GM18951 (cell line): ENCODE measurements around the gene HOXC5.
"Not testable (repeated sequence)": the region's sequence is repeated elsewhere in the genome, so short reads cannot be mapped to it uniquely, and the experiment has no call there.

Experiments
- POLR2A ChIP-seq: IDR thresholded peaks from 4 replicates; pipeline ENCODE4 v1.6.1; 2011; ENCODE audit warnings: mild to moderate bottlenecking; ENCODE audit not compliant: insufficient read length, insufficient read depth; ENCODE audit errors: extremely low read depth
- in situ Hi-C: fragments of 300-500 bp; cut with MboI; formaldehyde crosslinking; loops from one replicate; pipeline ENCODE4 v1.12.0; 2022; ENCODE audit warnings: low sequenced_read_pairs, mixed read lengths, inconsistent platforms; ENCODE audit not compliant: unreplicated experiment

The HOXC5 gene

DNA sequence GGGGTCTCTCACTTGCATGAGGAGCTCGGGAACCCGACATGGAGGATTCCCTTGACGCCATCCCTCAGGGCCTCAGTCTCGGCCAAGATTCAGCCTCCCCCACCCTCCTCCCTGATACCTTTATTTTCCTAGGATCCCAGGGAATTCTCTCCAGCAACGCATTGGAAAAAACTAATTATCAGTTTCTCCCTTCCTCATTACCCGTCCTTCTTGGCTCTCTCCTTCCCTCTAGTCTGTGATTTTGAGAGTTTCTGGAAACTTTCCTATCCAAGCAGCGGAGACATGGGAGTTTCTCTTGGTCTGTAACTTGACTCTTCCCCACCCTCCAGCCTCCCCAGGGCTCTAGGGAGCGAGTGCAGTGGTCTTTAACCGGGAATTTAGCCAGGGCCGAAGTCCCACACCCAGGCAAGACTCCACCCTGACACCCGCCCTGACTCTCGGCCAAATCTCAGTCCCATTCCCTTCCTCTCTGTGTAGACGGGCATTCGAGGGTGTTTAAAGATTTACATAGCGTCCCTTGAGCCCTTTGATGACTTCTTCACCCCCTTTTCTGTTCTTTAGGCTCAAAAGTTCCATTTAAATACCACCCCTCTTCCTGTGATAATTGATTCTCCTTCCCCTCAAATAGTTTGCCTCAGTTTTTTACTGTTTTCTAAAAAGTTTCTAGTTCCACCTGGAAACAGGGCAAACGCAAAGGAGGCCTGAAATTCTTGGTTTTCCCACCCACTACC is 6.7 kb downstream of the HOXC5 start:
- in situ Hi-C loops = no loop called here
- TF ChIP-seq POLR2A = no peak

GRCh38 chr12:54040148-54040494 is 7.3 kb downstream of the HOXC5 start:
- in situ Hi-C loops = no loop called here
- no peak for TF ChIP-seq POLR2A

DNA sequence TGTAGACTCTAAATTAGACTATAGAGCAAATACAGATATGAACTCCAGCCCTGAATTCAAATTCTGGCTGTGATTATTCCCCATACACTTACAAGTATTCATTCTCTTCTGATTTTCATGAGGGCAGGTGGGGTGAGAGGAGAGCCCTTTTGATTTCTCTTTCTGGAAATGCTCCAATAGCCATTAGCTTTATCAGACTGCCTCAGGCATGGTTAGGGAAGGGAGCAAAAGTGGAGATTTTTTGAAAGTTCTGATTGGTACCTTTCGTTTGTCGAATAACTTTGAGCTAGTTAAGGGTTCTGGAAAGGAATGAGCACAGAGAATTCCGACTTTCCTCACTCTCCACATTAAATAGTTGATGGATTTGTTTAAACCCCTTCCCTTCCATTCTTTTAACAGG is 7.8 kb downstream of the HOXC5 start:
- in situ Hi-C loops = no loop called here
- TF ChIP-seq POLR2A = no peak

DNA sequence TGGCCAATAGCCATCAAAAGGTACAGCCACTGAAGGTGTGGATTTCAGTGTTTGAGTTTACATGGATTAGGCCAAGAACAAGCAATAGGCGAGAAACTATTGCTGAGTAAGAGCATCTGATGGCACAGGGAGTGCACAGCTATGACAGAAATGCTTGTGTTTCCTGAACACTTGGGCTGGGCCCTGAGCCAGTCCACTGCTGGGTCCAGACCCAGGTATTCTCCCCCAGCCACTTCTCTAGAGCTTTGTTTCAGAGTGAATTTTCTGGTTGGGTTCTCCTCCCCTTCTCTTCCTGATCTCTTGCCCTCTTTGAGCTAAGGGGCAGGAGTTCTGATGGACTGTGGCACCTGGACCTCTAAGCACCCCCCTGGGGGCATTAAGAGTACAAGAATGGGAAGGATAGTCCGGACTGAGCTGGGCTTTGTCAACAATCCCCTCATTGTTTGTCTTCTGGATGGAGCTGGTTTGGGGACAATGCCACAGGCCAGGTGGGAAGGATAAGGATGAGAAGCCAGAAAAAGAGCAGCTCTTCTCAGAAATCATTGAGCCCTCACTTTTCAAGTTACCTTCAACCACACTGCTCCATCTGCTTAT is 8.3 kb downstream of the HOXC5 start:
- TF ChIP-seq POLR2A = no peak
- in situ Hi-C loops = no loop called here

DNA sequence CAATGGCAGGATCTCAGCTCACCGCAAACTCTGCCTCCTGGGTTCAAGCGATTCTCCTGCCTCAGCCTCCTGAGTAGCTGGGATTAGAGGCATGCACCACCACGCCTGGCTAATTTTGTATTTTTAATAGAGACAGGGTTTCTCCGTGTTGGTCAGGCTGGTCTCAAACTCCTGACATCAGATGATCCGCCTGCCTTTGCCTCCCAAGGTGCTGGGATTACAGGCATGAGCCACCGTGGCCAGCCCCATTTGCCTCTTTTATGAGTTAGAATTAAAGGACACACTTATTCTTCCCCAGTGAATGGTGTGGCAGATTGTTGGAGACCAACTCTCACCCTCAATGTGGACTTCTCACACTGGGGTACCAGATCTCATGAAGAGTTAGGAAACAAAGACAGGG is 9.2 kb downstream of the HOXC5 start:
- in situ Hi-C loops = not testable (repeated sequence)

DNA sequence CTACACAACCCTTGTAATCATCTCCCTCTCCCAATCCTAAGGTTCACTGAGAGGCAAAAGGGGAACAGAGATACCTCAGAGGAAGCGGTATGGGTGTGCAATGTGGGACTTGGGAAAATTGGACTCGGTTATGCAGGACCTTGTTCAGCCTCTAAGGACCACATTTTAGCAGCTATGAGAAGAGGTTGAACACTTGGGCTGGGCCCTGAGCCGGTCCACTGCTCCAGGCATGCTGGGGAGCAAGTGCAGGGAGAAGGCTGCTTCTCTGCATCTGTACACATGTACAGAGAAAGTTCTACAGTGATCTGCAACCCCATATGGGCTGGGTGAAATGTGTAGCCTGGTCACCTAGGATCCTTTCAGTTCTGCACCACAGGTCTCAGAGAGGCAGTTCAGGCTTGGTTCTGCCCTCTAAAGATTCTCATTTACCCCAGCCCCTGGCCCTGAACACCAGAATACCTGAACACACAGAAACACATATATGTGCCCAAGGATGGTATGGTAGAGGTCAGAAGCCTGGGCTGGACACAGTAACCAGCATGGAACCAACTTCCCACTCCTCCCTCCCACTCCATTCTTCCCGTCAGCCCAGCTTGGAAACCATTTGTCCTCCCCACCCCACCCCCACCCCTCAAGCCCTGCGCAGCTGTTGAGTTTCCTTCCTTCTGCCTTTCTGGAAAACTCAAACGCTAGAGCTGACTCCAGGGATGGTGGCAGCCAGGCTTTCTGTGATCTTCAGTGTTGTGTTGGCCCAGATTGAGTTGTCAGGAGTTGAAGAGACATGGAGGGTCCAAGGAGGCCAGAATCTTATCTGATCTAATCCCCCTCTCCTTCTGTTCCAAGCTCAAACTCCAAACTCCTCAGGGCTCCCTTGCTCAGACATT is 10.4 kb downstream of the HOXC5 start:
- in situ Hi-C loops = no loop called here
- TF ChIP-seq POLR2A = no peak

DNA sequence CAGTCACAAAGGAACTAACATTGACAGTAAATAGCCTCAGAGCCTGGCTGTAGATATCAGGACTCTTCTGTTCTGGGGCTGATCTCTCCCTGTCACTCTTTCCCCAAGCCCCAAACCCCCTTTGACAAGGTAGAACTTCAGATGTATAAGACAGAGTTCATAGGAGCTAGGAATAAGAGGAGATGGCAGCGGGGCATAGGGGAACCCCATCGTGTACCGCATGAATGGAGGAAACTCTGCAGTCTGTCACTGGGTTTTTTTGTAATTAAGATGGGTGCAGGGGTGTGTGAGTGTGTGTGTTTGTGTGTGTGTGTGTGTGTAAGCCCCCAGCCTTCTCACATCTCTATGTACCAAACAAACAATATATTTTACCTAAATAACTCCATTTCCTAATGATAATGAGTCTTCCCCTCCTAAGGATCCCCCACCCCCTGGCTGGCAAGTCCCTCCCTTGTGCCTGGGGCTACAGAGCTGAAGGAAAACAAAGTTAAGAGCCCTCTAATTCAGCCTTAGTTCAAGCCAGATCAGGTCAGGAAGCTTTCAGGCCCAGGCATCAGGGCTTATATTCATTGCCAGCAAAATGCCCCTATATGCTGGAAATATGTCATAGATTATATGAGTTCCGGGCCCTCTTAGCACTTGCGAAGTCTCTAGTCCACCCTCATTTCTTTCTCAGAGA is 11.7 kb downstream of the HOXC5 start:
- no peak for TF ChIP-seq POLR2A
- in situ Hi-C loops = no loop called here

- in situ Hi-C loops = no loop called here
- TF ChIP-seq POLR2A = no peak
Observed at GRCh38 chr12:54045401-54045800, 12.6 kb downstream of the HOXC5 start.

GRCh38 chr12:54045868-54046521 is 13.1 kb downstream of the HOXC5 start:
- in situ Hi-C loops = no loop called here

GRCh38 chr12:54046809-54047159 is 13.9 kb downstream of the HOXC5 start:
- TF ChIP-seq POLR2A = no peak
- in situ Hi-C loops = no loop called here

More at GRCh38 chr12:54045868-54046521, 13.1 kb downstream of the HOXC5 start:
- no peak for TF ChIP-seq POLR2A

DNA sequence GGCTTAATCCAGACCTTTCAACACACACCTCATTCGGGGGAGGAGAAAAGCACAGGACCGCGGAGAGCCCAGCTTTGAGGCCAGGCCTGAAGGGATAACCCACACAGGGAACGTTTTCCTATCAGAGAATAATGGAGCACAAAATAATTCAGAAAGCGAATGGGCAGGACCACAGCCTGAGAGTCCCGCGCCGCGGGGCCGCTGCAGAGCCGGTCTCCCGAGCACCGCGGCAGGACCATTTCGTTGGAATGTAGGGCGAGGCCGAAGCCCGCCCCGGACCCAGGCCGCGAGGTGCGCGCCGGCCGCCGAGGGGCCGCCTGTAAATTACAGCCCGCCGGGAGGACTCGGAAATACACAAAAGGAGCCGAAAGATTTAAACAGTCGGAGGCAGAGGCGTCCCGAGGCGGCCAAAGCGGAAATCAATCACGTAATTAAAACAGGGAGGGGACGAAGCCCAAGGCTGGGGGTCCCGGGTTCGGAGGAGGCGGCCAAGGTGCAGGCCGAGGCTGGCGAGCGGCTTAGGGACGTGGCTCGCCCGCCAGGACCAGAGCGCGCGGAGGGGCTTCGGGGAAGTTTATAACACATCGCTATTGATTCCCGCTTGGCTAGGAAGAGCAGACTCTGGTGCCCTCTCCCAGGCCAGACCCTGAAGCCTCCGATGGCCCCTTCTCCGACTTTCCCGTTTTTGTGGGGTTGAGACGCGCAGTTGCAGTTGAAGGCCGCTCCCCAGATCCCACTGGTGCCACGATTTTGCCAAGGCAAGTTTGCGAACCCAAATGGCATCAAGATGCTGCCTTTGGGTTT is 14.5 kb downstream of the HOXC5 start:
- TF ChIP-seq POLR2A = no peak
- in situ Hi-C loops = no loop called here

- TF ChIP-seq POLR2A = no peak
- in situ Hi-C loops = no loop called here
Observed at GRCh38 chr12:54047964-54048303, 15.1 kb downstream of the HOXC5 start.
